Measurements from ENCODE around the gene BCAN.

DNA sequence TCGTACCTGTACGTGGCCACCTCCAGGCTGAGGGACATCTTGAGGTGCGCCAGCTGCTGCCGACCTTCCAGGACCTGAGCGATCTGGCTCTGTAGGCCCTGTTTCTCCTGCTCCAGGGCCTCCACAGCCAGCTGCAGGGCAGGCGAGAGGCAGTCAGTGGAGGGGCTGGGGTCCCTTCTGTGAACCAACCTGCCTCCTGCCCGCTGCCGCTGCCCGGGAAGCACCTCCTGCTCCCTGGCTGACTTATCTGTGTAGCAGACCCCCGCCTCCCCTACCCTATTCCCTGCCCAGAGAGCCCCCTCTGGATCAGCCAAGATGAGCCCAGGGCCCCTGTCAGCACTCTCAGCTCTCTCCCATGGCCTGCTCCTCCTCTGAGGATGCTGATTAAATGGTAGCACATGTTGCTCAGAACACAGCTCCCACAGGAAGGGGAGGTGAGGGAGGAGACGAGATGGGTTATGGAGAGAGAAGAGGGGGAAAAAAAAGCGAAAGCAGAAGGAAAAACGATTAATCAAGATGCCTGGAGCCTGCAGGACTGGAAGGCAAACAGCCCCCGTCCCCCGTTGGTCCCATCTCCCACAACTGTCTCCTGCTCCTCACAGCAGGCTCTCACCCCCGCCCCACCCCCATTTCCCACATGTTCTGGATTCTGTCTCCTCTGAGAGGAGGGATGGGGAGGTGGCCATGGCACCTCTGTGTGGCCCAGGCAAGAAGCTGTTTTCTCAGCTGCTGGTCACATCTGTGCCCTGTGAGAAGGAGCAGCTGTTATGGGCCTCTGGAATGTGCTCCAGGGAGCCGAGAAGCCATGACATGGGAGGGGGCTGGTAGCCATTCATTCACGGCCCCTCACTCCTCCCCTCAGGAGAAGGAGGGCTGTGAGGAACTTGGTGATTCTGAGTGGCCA is 33.5 kb downstream of the BCAN start:
- TF ChIP-seq, protein P1, sequence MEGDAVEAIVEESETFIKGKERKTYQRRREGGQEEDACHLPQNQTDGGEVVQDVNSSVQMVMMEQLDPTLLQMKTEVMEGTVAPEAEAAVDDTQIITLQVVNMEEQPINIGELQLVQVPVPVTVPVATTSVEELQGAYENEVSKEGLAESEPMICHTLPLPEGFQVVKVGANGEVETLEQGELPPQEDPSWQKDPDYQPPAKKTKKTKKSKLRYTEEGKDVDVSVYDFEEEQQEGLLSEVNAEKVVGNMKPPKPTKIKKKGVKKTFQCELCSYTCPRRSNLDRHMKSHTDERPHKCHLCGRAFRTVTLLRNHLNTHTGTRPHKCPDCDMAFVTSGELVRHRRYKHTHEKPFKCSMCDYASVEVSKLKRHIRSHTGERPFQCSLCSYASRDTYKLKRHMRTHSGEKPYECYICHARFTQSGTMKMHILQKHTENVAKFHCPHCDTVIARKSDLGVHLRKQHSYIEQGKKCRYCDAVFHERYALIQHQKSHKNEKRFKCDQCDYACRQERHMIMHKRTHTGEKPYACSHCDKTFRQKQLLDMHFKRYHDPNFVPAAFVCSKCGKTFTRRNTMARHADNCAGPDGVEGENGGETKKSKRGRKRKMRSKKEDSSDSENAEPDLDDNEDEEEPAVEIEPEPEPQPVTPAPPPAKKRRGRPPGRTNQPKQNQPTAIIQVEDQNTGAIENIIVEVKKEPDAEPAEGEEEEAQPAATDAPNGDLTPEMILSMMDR (IDR thresholded peaks at IDR 0.05), result no peak
- no peak for TF ChIP-seq POLR2A (IDR thresholded peaks at IDR 0.05)
